ENCODE data around the gene POU2AF1. TPM values are rescaled to one million over a fixed set of nuclear protein-coding genes. Genes with fewer than 3 reads are reported as not detected.

Gene POU2AF1
- total and polyA plus RNA-seq, 2 of the 13 experiments (the other 11 are each of a cell fraction or from before 2014, with no cell fraction given) = 1.9 to 3.6 TPM

DNA sequence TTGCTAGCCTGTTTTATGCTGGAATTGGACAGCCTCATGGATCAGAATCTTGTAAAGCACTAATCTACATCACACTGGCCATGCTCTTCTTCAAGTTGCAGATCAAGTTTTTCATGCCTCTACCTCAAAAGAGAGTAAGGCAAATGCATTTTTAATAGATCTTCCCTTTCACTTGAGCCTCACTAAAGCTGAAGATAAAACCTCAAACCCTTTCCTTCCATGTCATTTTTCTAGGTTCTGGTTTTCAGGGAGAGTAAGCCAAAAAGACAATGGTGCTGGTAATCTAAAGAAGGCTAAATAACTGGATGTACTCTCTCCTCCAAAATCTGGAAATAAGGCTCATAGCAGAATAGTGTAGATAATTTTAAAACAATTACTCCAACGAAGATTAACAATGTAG lies 28.3 kb downstream of the POU2AF1 start (continued):
- TF ChIP-seq, protein P1, sequence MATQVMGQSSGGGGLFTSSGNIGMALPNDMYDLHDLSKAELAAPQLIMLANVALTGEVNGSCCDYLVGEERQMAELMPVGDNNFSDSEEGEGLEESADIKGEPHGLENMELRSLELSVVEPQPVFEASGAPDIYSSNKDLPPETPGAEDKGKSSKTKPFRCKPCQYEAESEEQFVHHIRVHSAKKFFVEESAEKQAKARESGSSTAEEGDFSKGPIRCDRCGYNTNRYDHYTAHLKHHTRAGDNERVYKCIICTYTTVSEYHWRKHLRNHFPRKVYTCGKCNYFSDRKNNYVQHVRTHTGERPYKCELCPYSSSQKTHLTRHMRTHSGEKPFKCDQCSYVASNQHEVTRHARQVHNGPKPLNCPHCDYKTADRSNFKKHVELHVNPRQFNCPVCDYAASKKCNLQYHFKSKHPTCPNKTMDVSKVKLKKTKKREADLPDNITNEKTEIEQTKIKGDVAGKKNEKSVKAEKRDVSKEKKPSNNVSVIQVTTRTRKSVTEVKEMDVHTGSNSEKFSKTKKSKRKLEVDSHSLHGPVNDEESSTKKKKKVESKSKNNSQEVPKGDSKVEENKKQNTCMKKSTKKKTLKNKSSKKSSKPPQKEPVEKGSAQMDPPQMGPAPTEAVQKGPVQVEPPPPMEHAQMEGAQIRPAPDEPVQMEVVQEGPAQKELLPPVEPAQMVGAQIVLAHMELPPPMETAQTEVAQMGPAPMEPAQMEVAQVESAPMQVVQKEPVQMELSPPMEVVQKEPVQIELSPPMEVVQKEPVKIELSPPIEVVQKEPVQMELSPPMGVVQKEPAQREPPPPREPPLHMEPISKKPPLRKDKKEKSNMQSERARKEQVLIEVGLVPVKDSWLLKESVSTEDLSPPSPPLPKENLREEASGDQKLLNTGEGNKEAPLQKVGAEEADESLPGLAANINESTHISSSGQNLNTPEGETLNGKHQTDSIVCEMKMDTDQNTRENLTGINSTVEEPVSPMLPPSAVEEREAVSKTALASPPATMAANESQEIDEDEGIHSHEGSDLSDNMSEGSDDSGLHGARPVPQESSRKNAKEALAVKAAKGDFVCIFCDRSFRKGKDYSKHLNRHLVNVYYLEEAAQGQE (IDR thresholded peaks at IDR 0.05; ENCODE audit: borderline replicate concordance in 1 of 2, low read depth in 1 of 2, low read length in 2 of 2) = no peak
- no peak for TF ChIP-seq SMYD3 (CRISPR knock-in tag; IDR thresholded peaks at IDR 0.05)
- no peak for TF ChIP-seq HBP1 (CRISPR knock-in tag; IDR thresholded peaks at IDR 0.05; ENCODE audit: low read depth)
- no peak for TF ChIP-seq ZNF576 (CRISPR knock-in tag; IDR thresholded peaks at IDR 0.05)
- no peak for TF ChIP-seq BRCA1 (CRISPR knock-in tag; IDR thresholded peaks at IDR 0.05)
- no peak for TF ChIP-seq GLI4 (CRISPR knock-in tag; IDR thresholded peaks at IDR 0.05; ENCODE audit: borderline replicate concordance)
- TF ChIP-seq ZNF672 (CRISPR knock-in tag; IDR thresholded peaks at IDR 0.05) = no peak
- TF ChIP-seq, protein P2, sequence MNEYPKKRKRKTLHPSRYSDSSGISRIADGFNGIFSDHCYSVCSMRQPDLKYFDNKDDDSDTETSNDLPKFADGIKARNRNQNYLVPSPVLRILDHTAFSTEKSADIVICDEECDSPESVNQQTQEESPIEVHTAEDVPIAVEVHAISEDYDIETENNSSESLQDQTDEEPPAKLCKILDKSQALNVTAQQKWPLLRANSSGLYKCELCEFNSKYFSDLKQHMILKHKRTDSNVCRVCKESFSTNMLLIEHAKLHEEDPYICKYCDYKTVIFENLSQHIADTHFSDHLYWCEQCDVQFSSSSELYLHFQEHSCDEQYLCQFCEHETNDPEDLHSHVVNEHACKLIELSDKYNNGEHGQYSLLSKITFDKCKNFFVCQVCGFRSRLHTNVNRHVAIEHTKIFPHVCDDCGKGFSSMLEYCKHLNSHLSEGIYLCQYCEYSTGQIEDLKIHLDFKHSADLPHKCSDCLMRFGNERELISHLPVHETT (CRISPR knock-in tag; conservative IDR thresholded peaks at IDR 0.05) = no peak
- TF ChIP-seq GABPA (IDR thresholded peaks at IDR 0.05; ENCODE audit: low read depth, low read length) = no peak
- no peak for TF ChIP-seq GABPA (CRISPR knock-in tag; IDR thresholded peaks at IDR 0.05; ENCODE audit: low read depth)
